ENCODE measurements around the gene HDAC4.

DNA sequence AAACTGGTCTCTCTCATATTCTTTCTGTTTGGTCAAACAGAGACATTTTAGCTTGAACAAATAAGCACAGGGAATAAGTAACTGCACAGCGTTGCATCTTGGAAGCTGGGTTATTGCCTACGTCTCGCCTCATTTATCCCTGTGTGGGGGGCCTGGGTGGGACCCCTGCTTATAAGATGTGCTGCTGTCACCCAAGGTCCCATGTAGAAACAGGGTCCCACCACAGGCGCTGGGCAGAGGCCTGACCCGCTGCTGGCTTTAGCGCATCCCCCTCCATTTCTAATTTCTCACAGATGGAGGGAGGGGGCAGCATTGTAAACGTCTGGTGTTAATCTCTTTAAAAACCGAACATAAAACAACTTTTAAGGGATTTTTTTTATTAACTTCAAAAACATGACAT is 207.8 kb downstream of the HDAC4 start:
- TF ChIP-seq FOXS1 (CRISPR knock-in tag; IDR thresholded peaks at IDR 0.05) (no peak), BHLHE40 (IDR thresholded peaks at IDR 0.05; ENCODE audit: low read depth, low read length) (no peak), HOXA7 (CRISPR knock-in tag; IDR thresholded peaks at IDR 0.05) (no peak), POLR2A (IDR thresholded peaks at IDR 0.05; ENCODE audit: low read length) (no peak), ZSCAN20 (CRISPR knock-in tag; IDR thresholded peaks at IDR 0.05) (no peak), TP53 (CRISPR knock-in tag; IDR thresholded peaks at IDR 0.05) (no peak), ZNF302 (CRISPR knock-in tag; IDR thresholded peaks at IDR 0.05) (no peak)
- TF ChIP-seq, protein P1, sequence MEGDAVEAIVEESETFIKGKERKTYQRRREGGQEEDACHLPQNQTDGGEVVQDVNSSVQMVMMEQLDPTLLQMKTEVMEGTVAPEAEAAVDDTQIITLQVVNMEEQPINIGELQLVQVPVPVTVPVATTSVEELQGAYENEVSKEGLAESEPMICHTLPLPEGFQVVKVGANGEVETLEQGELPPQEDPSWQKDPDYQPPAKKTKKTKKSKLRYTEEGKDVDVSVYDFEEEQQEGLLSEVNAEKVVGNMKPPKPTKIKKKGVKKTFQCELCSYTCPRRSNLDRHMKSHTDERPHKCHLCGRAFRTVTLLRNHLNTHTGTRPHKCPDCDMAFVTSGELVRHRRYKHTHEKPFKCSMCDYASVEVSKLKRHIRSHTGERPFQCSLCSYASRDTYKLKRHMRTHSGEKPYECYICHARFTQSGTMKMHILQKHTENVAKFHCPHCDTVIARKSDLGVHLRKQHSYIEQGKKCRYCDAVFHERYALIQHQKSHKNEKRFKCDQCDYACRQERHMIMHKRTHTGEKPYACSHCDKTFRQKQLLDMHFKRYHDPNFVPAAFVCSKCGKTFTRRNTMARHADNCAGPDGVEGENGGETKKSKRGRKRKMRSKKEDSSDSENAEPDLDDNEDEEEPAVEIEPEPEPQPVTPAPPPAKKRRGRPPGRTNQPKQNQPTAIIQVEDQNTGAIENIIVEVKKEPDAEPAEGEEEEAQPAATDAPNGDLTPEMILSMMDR (IDR thresholded peaks at IDR 0.05), result no peak
- TF ChIP-seq, protein P2, sequence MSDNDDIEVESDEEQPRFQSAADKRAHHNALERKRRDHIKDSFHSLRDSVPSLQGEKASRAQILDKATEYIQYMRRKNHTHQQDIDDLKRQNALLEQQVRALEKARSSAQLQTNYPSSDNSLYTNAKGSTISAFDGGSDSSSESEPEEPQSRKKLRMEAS (IDR thresholded peaks at IDR 0.05), result no peak
- TF ChIP-seq, protein P3, sequence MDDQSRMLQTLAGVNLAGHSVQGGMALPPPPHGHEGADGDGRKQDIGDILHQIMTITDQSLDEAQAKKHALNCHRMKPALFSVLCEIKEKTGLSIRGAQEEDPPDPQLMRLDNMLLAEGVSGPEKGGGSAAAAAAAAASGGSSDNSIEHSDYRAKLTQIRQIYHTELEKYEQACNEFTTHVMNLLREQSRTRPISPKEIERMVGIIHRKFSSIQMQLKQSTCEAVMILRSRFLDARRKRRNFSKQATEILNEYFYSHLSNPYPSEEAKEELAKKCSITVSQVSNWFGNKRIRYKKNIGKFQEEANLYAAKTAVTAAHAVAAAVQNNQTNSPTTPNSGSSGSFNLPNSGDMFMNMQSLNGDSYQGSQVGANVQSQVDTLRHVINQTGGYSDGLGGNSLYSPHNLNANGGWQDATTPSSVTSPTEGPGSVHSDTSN (IDR thresholded peaks at IDR 0.05), result no peak
- TF ChIP-seq, protein P4, sequence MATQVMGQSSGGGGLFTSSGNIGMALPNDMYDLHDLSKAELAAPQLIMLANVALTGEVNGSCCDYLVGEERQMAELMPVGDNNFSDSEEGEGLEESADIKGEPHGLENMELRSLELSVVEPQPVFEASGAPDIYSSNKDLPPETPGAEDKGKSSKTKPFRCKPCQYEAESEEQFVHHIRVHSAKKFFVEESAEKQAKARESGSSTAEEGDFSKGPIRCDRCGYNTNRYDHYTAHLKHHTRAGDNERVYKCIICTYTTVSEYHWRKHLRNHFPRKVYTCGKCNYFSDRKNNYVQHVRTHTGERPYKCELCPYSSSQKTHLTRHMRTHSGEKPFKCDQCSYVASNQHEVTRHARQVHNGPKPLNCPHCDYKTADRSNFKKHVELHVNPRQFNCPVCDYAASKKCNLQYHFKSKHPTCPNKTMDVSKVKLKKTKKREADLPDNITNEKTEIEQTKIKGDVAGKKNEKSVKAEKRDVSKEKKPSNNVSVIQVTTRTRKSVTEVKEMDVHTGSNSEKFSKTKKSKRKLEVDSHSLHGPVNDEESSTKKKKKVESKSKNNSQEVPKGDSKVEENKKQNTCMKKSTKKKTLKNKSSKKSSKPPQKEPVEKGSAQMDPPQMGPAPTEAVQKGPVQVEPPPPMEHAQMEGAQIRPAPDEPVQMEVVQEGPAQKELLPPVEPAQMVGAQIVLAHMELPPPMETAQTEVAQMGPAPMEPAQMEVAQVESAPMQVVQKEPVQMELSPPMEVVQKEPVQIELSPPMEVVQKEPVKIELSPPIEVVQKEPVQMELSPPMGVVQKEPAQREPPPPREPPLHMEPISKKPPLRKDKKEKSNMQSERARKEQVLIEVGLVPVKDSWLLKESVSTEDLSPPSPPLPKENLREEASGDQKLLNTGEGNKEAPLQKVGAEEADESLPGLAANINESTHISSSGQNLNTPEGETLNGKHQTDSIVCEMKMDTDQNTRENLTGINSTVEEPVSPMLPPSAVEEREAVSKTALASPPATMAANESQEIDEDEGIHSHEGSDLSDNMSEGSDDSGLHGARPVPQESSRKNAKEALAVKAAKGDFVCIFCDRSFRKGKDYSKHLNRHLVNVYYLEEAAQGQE (IDR thresholded peaks at IDR 0.05), result no peak

Data from A549 (cell line).